ENCODE measurements around the gene POMP. TPM values are rescaled to one million over a fixed set of nuclear protein-coding genes. Genes with fewer than 3 reads are reported as not detected.
"Not testable (repeated sequence)": the region's sequence is repeated elsewhere in the genome, so short reads cannot be mapped to it uniquely, and the experiment has no call there.

The POMP gene
- total RNA-seq, 1 experiment from 2014 or later = 107 TPM

DNA sequence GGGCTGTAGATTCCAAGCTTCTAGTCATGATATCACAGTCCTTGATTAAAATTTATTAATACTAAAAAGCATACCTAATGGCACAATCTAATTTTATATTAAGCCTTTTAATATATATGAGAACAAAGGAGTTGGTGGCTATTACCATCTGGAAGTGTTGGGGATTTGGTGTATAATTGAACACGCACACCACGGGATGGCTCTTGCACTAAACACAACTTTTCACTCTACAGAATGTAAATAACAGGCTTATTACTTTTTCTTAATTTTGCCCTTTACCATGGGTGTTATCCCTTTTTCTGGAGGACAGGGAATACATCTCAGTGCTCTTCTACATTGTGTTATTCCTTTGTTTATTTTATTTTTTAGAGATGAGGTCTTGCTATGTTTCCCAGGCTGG lies 21.6 kb downstream of the POMP start (continued):
- TF ChIP-seq, protein P1, sequence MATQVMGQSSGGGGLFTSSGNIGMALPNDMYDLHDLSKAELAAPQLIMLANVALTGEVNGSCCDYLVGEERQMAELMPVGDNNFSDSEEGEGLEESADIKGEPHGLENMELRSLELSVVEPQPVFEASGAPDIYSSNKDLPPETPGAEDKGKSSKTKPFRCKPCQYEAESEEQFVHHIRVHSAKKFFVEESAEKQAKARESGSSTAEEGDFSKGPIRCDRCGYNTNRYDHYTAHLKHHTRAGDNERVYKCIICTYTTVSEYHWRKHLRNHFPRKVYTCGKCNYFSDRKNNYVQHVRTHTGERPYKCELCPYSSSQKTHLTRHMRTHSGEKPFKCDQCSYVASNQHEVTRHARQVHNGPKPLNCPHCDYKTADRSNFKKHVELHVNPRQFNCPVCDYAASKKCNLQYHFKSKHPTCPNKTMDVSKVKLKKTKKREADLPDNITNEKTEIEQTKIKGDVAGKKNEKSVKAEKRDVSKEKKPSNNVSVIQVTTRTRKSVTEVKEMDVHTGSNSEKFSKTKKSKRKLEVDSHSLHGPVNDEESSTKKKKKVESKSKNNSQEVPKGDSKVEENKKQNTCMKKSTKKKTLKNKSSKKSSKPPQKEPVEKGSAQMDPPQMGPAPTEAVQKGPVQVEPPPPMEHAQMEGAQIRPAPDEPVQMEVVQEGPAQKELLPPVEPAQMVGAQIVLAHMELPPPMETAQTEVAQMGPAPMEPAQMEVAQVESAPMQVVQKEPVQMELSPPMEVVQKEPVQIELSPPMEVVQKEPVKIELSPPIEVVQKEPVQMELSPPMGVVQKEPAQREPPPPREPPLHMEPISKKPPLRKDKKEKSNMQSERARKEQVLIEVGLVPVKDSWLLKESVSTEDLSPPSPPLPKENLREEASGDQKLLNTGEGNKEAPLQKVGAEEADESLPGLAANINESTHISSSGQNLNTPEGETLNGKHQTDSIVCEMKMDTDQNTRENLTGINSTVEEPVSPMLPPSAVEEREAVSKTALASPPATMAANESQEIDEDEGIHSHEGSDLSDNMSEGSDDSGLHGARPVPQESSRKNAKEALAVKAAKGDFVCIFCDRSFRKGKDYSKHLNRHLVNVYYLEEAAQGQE (IDR thresholded peaks at IDR 0.05; ENCODE audit: low read depth) = no peak
- TF ChIP-seq ATF3 (IDR thresholded peaks at IDR 0.05) = no peak
- TF ChIP-seq RAD21 (IDR thresholded peaks at IDR 0.05; ENCODE audit: low read depth) = no peak
- no peak for TF ChIP-seq YY1 (IDR thresholded peaks at IDR 0.05; ENCODE audit: extremely low read depth, insufficient replicate concordance, low read depth, low read length)
- no peak for TF ChIP-seq ZNF274 (IDR thresholded peaks at IDR 0.05; ENCODE audit: low read depth, low read length)
- no peak for TF ChIP-seq ELF1 (IDR thresholded peaks at IDR 0.05; ENCODE audit: borderline replicate concordance, low read depth)
- TF ChIP-seq POLR2AphosphoS5 (IDR thresholded peaks at IDR 0.05; ENCODE audit: low read depth, low read length) = no peak
- TF ChIP-seq MAX (IDR thresholded peaks at IDR 0.05) = no peak
- no peak for TF ChIP-seq CBX3 (IDR thresholded peaks at IDR 0.05; ENCODE audit: low read depth)
- no peak for TF ChIP-seq SP1 (IDR thresholded peaks at IDR 0.05; ENCODE audit: low read depth)
- no peak for TF ChIP-seq POLR2A (IDR thresholded peaks at IDR 0.05; ENCODE audit: borderline replicate concordance, extremely low read depth, insufficient read depth, insufficient read length)
- no peak for TF ChIP-seq EZH2phosphoT487 (IDR thresholded peaks at IDR 0.05; ENCODE audit: borderline replicate concordance)
- no peak for TF ChIP-seq TCF7L2 (IDR thresholded peaks at IDR 0.05; ENCODE audit: borderline replicate concordance, extremely low read depth, insufficient read depth, insufficient read length)
- TF ChIP-seq, protein P2, sequence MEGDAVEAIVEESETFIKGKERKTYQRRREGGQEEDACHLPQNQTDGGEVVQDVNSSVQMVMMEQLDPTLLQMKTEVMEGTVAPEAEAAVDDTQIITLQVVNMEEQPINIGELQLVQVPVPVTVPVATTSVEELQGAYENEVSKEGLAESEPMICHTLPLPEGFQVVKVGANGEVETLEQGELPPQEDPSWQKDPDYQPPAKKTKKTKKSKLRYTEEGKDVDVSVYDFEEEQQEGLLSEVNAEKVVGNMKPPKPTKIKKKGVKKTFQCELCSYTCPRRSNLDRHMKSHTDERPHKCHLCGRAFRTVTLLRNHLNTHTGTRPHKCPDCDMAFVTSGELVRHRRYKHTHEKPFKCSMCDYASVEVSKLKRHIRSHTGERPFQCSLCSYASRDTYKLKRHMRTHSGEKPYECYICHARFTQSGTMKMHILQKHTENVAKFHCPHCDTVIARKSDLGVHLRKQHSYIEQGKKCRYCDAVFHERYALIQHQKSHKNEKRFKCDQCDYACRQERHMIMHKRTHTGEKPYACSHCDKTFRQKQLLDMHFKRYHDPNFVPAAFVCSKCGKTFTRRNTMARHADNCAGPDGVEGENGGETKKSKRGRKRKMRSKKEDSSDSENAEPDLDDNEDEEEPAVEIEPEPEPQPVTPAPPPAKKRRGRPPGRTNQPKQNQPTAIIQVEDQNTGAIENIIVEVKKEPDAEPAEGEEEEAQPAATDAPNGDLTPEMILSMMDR (IDR thresholded peaks at IDR 0.05 in 2 of 3, conservative IDR thresholded peaks at IDR 0.05 in 1 of 3; ENCODE audit: borderline replicate concordance in 1 of 3, insufficient read depth in 1 of 3, low read depth in 2 of 3, low read length in 2 of 3) = no peak

DNA sequence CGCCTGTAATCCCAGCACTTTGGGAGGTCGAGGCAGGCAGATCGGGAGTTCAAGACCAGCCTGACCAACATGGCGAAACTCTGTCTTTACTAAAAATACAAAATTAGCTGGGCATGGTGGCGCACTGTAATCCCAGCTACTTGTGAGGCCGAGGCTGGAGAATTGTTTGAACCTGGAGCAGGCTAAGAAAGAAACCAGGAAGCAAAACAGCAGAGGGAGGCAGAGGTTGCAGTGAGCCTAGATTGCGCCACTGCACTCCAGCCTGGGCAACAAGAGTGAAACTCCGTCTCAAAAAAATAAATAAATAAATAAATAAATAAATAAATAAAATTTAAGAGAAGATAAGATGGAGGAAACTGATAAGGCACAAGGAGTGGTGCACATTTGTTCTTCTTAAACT lies 24.2 kb downstream of the POMP start:
- H2AFZ ChIP-seq (ENCODE audit: low read depth, low read length, poor library complexity, severe bottlenecking); CTCF ChIA-PET; H4K20me1 ChIP-seq (ENCODE audit: insufficient read depth); H3K79me2 ChIP-seq (ENCODE audit: insufficient read depth, low read length); DNase-seq (ENCODE audit: low read depth, low spot score); H3K9ac ChIP-seq (ENCODE audit: low read length); BruUV-seq (replicated peaks); H3K4me1 ChIP-seq (ENCODE audit: control insufficient read depth in 1 of 2, insufficient read depth in 2 of 2, low read length in 2 of 2); POLR2A ChIA-PET; ATAC-seq; H3K27ac ChIP-seq (ENCODE audit: low read depth, low read length); H3K27me3 ChIP-seq (ENCODE audit: insufficient read depth, low read length); H3K4me2 ChIP-seq (ENCODE audit: low read length); RAD21 ChIA-PET (ENCODE audit: low non-redundant PET in 1 of 2, low total read pairs in 2 of 2, uncharacterized antibody in 2 of 2, unreplicated experiment in 2 of 2); H3K9me2 ChIP-seq (ENCODE audit: insufficient read depth); H3K4me3 ChIP-seq (replicated peaks in 1 of 2; ENCODE audit: low read depth in 1 of 2, low read length in 2 of 2); H3K9me3 ChIP-seq (ENCODE audit: control insufficient read depth in 1 of 2, insufficient read depth in 1 of 2, low read depth in 1 of 2, low read length in 2 of 2): not testable (repeated sequence)
- intact Hi-C loops (cut with micrococcal nuclease) = loop anchor here (10.0 kb wide), 1 partner anchor 682 kb away; no protein-coding TSS in a partner anchor
- H3K36me3 ChIP-seq (ENCODE audit: control insufficient read depth in 1 of 2, insufficient read depth in 2 of 2, low read length in 2 of 2) = peaks cover 10 to 12% of the 10 kb centered on the region in 2 experiments; a peak in 3 of 4 replicates

Measured in HCT116 (cell line).